HCT116 (cell line): ENCODE results near the gene DARS1.

Experiments
- ELF1 ChIP-seq: IDR thresholded peaks from 2 replicates; pipeline ENCODE4 v1.6.1; 2012; ENCODE audit warnings: low read depth, borderline replicate concordance
- POLR2A ChIP-seq: IDR thresholded peaks from 2 replicates; pipeline ENCODE4 v1.7.0; 2011; ENCODE audit warnings: borderline replicate concordance; ENCODE audit not compliant: insufficient read depth, insufficient read length; ENCODE audit errors: extremely low read depth
- RAD21 ChIP-seq: IDR thresholded peaks from 2 replicates; pipeline ENCODE4 v1.6.1; 2012; ENCODE audit warnings: low read depth, mild to moderate bottlenecking
- TF ChIP-seq, protein P1 (sequence below), 3 experiments: fragments of 200-600 bp in 1 of 3; sonication (generic) in 1 of 3; IDR thresholded peaks in 2 of 3; conservative IDR thresholded peaks in 1 of 3; 2 replicates each; pipeline ENCODE4 v1.5.1; 2012 to 2017; ENCODE audit warnings: low read depth in 2 of 3, low read length in 2 of 3, antibody characterized with exemption in 1 of 3, borderline replicate concordance in 1 of 3, control low read depth in 1 of 3, mild to moderate bottlenecking in 1 of 3, mixed read lengths in 1 of 3, mixed run types in 1 of 3, moderate library complexity in 1 of 3; ENCODE audit not compliant: insufficient read depth in 1 of 3
- TF ChIP-seq, protein P2 (sequence below): IDR thresholded peaks from 2 replicates; pipeline ENCODE4 v1.6.1; 2012

- TF ChIP-seq RAD21 (no peak), ELF1 (no peak), POLR2A (no peak)
- TF ChIP-seq, protein P1, sequence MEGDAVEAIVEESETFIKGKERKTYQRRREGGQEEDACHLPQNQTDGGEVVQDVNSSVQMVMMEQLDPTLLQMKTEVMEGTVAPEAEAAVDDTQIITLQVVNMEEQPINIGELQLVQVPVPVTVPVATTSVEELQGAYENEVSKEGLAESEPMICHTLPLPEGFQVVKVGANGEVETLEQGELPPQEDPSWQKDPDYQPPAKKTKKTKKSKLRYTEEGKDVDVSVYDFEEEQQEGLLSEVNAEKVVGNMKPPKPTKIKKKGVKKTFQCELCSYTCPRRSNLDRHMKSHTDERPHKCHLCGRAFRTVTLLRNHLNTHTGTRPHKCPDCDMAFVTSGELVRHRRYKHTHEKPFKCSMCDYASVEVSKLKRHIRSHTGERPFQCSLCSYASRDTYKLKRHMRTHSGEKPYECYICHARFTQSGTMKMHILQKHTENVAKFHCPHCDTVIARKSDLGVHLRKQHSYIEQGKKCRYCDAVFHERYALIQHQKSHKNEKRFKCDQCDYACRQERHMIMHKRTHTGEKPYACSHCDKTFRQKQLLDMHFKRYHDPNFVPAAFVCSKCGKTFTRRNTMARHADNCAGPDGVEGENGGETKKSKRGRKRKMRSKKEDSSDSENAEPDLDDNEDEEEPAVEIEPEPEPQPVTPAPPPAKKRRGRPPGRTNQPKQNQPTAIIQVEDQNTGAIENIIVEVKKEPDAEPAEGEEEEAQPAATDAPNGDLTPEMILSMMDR (IDR thresholded peaks at IDR 0.05 in 2 of 3, conservative IDR thresholded peaks at IDR 0.05 in 1 of 3; ENCODE audit: borderline replicate concordance in 1 of 3, insufficient read depth in 1 of 3, low read depth in 2 of 3, low read length in 2 of 3) = no peak
- TF ChIP-seq, protein P2, sequence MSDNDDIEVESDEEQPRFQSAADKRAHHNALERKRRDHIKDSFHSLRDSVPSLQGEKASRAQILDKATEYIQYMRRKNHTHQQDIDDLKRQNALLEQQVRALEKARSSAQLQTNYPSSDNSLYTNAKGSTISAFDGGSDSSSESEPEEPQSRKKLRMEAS = no peak
These were observed 109.8 kb downstream of the DARS1 start for GRCh38 chr2:135875491-135876065.
